Sciatic nerve (tissue), 2 donors: ENCODE results near the gene CLNK. TPM values are rescaled to one million over a fixed set of nuclear protein-coding genes. Genes with fewer than 3 reads are reported as not detected.
"Not testable (repeated sequence)": the region's sequence is repeated elsewhere in the genome, so short reads cannot be mapped to it uniquely, and the experiment has no call there.

Experiments
- ATAC-seq: fragments of 200-7000 bp; cut with Tn5 transposase; one replicate; pipeline ENCODE4 v1.9.1; 2020; ENCODE audit warnings: mild to moderate bottlenecking, moderate library complexity
- DNase-seq: peaks from one replicate; pipeline ENCODE4 v3.0.0-alpha.2; 2020; ENCODE audit warnings: low spot score
- intact Hi-C: fragments of 100-400 bp; cut with DNase I; formaldehyde crosslinking; loops from one replicate; pipeline ENCODE4 v1.14.2; 2022
- total RNA-seq: library from RNA; stranded (reverse); fragmentation: NEBNext Ultra II Directional; extraction: Animal tissue kit (Norgen Biotek cat#: 25700); gene quantifications from one replicate; pipeline ENCODE4 v1.2.1, GENCODE V29; 2021
- donor health status: DM: no; HTN: no; CAD: no.
- donor health status: DM: no; HTN: no; CAD: no.

The CLNK gene
- total RNA-seq, 1 donor from 2014 or later, result not detected

GRCh38 chr4:10590896-10591295, 93.7 kb downstream of the CLNK start:
- ATAC-seq (no peak), DNase-seq (no peak)
- intact Hi-C loops, result no loop called here

- intact Hi-C loops, result no loop called here
- DNase-seq (no peak), ATAC-seq (no peak)
Observed at GRCh38 chr4:10589799-10590198, 94.8 kb downstream of the CLNK start.

- DNase-seq (no peak), ATAC-seq (no peak)
- intact Hi-C loops, result no loop called here
Observed at GRCh38 chr4:10589321-10589720, 95.2 kb downstream of the CLNK start.

- ATAC-seq, result no peak
- intact Hi-C loops, result no loop called here
- DNase-seq, result no peak
Observed at GRCh38 chr4:10587697-10588096, 96.9 kb downstream of the CLNK start.

- DNase-seq (no peak), ATAC-seq (no peak)
- intact Hi-C loops, result no loop called here
Observed at GRCh38 chr4:10587296-10587695, 97.3 kb downstream of the CLNK start.

GRCh38 chr4:10584042-10584441, 100.5 kb downstream of the CLNK start:
- intact Hi-C loops, result no loop called here
- DNase-seq, result no peak

GRCh38 chr4:10582951-10583350, 101.6 kb downstream of the CLNK start:
- intact Hi-C loops, result no loop called here
- DNase-seq (no peak), ATAC-seq (no peak)

More at GRCh38 chr4:10584042-10584441, 100.5 kb downstream of the CLNK start:
- peak; percentile 94 for ATAC-seq

GRCh38 chr4:10582059-10582686, 102.4 kb downstream of the CLNK start:
- DNase-seq (peak; percentile 62), ATAC-seq (peak; percentile 72)
- intact Hi-C loops, result no loop called here

- no peak for DNase-seq
- intact Hi-C loops, result no loop called here
- ATAC-seq, result no peak
Observed at GRCh38 chr4:10581022-10581421, 103.5 kb downstream of the CLNK start.

GRCh38 chr4:10579648-10580047, 104.9 kb downstream of the CLNK start:
- DNase-seq (no peak), ATAC-seq (no peak)
- intact Hi-C loops, result no loop called here

- peak; percentile 52 for ATAC-seq
- DNase-seq, result no peak
- intact Hi-C loops, result no loop called here
Observed at GRCh38 chr4:10577508-10578426, 106.8 kb downstream of the CLNK start.

GRCh38 chr4:10577018-10577417, 107.5 kb downstream of the CLNK start:
- ATAC-seq (no peak), DNase-seq (no peak)
- intact Hi-C loops, result no loop called here

- ATAC-seq, result no peak
- no peak for DNase-seq
- intact Hi-C loops, result no loop called here
Observed at GRCh38 chr4:10576236-10576635, 108.3 kb downstream of the CLNK start.

GRCh38 chr4:10575414-10575813, 109.2 kb downstream of the CLNK start:
- intact Hi-C loops, result no loop called here
- ATAC-seq (no peak), DNase-seq (no peak)

GRCh38 chr4:10574553-10574952, 110.0 kb downstream of the CLNK start:
- intact Hi-C loops, ATAC-seq, DNase-seq: not testable (repeated sequence)

GRCh38 chr4:10571909-10572308, 112.7 kb downstream of the CLNK start:
- ATAC-seq (no peak), DNase-seq (no peak)
- intact Hi-C loops, result no loop called here

GRCh38 chr4:10569491-10569890, 115.1 kb downstream of the CLNK start:
- DNase-seq (no peak), ATAC-seq (no peak)
- intact Hi-C loops, result no loop called here

- DNase-seq, result no peak
- intact Hi-C loops, result no loop called here
- ATAC-seq, result no peak
Observed at GRCh38 chr4:10567766-10568165, 116.8 kb downstream of the CLNK start.

- no peak for ATAC-seq
- DNase-seq, result no peak
- intact Hi-C loops, result no loop called here
Observed at GRCh38 chr4:10565166-10565780, 119.3 kb downstream of the CLNK start.

- DNase-seq, result peak; percentile 63
- intact Hi-C loops, result no loop called here
- ATAC-seq, result peak; percentile 84
Observed at GRCh38 chr4:10554694-10555093, 129.9 kb downstream of the CLNK start.
